ENCODE measurements around the gene EPS8L1.
"Not testable (repeated sequence)": the region's sequence is repeated elsewhere in the genome, so short reads cannot be mapped to it uniquely, and the experiment has no call there.

Gene EPS8L1

DNA sequence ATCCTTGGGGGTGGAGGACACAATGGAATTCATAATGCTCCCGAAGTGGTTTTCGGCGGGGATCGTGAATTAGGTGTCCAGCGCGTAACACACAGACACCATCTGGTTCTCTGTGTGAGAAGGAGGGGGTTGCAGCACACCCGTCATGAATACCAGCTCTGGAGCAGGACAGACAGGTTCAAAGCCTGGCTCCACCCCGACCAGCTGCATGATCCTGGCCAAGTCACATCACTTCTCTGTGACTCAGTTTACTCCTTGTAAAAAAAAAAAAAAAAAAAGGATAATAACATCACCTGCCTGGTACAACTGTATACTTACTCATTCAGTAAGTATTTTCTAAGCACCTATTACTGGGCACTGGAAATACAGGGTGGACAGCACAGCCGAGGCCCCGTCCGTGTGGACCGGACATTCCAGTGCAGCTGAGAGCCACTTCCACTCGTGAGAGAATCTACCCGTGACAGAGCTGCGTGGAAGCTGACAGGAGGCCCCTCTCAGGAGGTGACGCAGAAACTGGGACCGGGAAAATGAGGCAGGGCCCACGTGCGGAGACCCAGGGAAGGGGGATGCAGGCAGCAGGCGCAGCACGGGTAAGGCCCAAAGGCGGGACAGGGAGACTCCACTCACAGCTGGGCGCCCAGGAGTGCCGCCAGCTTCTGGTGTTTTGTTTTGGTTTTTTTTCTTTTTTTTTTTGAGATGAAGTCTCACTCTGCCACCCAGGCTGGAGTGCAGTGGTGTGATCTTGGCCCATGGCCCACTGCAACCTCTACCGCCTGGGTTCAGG is 24.7 kb upstream of the EPS8L1 start:
- no peak for DNase-seq (ENCODE audit: low read depth in 2 of 2, low spot score in 1 of 2)

- no peak for DNase-seq (ENCODE audit: low read depth in 2 of 2, low spot score in 1 of 2)
These were observed 21.9 kb upstream of the EPS8L1 start for GRCh38 chr19:55053735-55054134.

DNA sequence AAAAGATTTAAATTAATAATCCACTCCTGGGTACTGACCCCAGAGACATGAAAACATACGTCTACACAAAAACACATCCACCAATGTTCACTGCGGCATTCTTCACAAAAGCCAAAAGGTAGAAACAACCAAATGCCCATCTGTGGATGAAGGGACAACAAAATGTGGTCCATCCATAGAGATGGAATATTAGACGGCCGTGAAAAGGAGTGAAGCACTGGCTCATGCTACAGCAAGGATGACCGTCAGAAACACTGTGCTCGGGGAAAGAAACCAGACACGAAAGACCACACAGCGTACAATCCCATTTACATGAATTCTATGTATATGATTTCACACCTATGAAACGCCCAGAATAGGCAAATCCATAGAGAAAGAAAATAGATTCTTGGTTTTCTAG is 18.8 kb upstream of the EPS8L1 start:
- no peak for DNase-seq (ENCODE audit: low read depth in 2 of 2, low spot score in 1 of 2)

GRCh38 chr19:55058781-55059610 is 16.7 kb upstream of the EPS8L1 start:
- DNase-seq (ENCODE audit: low read depth in 2 of 2, low spot score in 1 of 2), result no peak

- not testable (repeated sequence) for DNase-seq (ENCODE audit: low read depth in 2 of 2, low spot score in 1 of 2)
These were observed 15.4 kb upstream of the EPS8L1 start for GRCh38 chr19:55060287-55060686.

- peak; percentile 92 to 98 for DNase-seq (ENCODE audit: low read depth in 2 of 2, low spot score in 1 of 2)
These were observed 12.8 kb upstream of the EPS8L1 start, which contains the start of gene RDH13 for GRCh38 chr19:55062735-55063491. Gene RDH13 (minus strand): TSS chr19:55063148. CDS start chr19:55063032, 116 bp downstream.

- no peak for DNase-seq (ENCODE audit: low read depth in 2 of 2, low spot score in 1 of 2)
These were observed 12.2 kb upstream of the EPS8L1 start for GRCh38 chr19:55063492-55063843.

GRCh38 chr19:55065516-55065915 is 10.2 kb upstream of the EPS8L1 start:
- DNase-seq (ENCODE audit: low read depth in 2 of 2, low spot score in 1 of 2), result not testable (repeated sequence)

DNA sequence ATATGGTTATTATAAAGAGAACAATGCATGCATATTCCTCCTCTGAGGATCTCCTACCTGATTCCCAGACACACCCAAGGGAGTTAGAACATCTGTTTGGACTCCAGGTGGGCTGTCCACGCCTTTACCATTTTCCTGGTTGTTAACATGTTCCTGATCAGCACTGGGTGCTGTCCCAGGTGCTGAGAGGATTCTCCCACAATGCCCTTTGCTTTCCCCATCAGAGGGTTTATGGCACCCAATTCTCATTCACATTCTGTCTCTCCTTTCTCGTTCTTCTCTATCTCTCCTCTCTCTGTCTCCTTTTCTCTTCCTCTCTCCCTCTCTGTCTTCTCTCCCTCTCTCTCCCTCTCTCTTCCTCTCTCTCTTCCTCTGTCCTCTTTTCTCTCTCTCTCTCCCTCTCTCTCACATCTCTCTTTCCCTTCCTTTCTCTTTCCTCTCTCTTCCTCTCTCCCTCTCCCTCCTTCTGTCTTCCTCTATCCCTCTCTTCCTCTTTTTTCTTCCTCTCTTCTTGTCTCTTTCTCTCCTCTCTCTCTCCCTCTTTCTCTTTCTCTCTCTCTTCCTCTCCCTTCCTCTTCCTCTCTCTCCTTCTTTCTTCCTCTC is 9.5 kb upstream of the EPS8L1 start:
- DNase-seq (ENCODE audit: low read depth in 2 of 2, low spot score in 1 of 2), result no peak

GRCh38 chr19:55067869-55068268 is 7.8 kb upstream of the EPS8L1 start:
- DNase-seq (ENCODE audit: low read depth in 2 of 2, low spot score in 1 of 2), result no peak

DNA sequence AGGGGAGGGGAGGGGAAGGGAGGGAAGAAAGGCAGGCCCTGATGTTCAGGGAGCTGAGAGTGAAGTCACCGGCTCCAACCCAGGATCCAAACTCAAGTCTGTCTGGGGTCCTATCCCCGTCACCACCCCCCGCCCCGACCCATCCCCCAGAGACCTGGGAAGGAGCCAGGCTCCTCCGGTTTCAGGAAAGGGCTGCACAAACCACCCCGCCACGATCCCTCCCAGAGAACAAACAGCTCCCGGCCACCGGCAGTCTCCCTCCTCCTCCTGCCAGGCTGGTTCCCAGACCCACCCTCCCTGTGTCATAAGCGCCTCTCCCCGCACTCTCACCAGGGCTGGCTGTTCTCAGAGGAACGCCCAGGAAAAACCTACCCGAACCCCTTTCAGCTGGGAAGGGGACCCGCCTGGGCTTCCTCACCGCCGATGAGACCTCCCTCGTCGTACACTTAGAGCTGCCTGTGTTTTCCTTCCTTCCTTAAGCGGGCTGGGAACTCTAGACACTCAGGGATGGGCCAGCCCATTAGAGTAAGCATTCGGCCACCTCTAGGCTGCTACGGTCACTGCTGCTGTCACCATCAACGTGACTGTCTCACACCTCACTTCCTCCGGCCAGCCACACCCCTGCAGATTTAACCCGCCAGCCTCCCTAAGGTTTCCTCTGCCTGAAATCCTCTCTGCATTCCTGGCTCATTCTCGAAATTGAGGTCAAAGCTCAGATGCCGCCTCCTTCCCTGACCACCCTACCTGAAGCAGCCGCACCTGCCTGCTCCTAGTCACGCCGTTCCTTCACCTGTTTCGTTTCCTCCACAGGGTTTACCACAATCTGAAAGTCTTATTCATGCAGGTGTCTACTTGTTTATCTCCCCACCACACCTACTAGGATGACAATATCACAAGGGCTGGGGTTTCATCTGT is 6.5 kb upstream of the EPS8L1 start:
- no peak for DNase-seq (ENCODE audit: low read depth in 2 of 2, low spot score in 1 of 2)

GRCh38 chr19:55069865-55070197 is 5.8 kb upstream of the EPS8L1 start:
- DNase-seq (ENCODE audit: low read depth in 2 of 2, low spot score in 1 of 2), result no peak

GRCh38 chr19:55070466-55071128 is 5.1 kb upstream of the EPS8L1 start:
- DNase-seq (ENCODE audit: low read depth in 2 of 2, low spot score in 1 of 2), result no peak

- DNase-seq (ENCODE audit: low read depth in 2 of 2, low spot score in 1 of 2), result no peak
These were observed 4.6 kb upstream of the EPS8L1 start for GRCh38 chr19:55071129-55071502.

DNA sequence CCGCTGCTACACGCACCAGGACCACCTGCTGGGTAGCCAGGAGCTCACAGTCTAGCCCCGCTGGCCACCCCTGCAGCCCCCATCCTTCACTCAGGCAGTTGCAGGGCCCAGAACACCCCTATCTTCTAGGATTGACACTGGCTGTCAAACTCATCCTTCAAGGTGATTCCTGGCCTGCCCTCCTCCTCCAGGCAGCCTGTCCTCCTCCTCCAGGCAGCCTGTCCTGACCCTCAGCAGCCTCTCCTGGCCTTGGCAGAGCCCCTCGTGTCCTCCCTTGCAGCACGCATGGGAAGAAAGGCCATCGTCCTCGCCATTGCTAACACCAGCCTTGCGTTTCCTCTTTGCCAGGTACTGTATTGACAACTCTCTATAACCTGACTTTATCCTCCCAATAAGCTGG is 3.8 kb upstream of the EPS8L1 start:
- DNase-seq (ENCODE audit: low read depth in 2 of 2, low spot score in 1 of 2), result no peak

GRCh38 chr19:55076321-55076720 is 652 bp downstream of the EPS8L1 start:
- no peak for DNase-seq (ENCODE audit: low read depth in 2 of 2, low spot score in 1 of 2)

- DNase-seq (ENCODE audit: low read depth in 2 of 2, low spot score in 1 of 2), result no peak
These were observed 1.4 kb downstream of the EPS8L1 start for GRCh38 chr19:55077106-55077505.

GRCh38 chr19:55078996-55079395 is 3.3 kb downstream of the EPS8L1 start:
- DNase-seq (ENCODE audit: low read depth in 2 of 2, low spot score in 1 of 2), result no peak

DNA sequence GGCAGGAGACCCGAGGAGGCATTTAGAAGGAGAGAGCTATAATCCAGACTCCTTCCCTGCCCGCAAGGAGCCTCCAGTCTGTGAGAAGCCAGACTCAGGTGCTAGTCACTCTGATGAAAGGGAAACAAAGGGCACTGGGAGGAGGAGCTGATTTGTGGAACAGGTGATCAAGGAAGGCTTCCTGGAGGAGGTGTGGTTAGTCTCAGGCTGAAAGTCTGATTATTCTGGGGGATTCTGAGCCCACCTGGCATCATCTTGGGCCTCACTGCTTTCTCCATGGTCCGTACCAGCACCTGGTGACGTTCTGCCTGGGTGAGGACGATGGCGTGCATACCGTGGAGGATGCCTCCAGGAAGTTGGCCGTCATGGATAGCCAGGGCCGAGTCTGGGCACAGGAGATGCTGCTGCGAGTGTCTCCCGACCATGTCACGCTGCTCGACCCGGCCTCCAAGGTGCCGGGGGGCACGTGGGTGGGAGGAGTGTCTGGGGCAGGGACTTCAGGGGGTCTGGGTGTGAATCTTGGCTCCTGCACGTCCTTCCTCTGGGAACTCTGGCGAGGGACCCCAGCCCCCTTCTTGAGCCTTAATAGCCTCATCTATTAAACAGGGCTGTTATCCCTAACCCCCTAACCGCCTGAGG is 3.9 kb downstream of the EPS8L1 start:
- DNase-seq (ENCODE audit: low read depth in 2 of 2, low spot score in 1 of 2), result no peak

Data from stimulated activated CD8-positive, alpha-beta memory T cell treated with anti-CD3 and anti-CD28 coated beads, Interleukin-4, amount 100 ng/mL, for 4 hours (primary cell).